Testis (tissue), 2 donors: ENCODE data around the gene GGPS1.

Experiments used
- POLR2A ChIP-seq: fragments of 450-650 bp; IDR thresholded peaks from one replicate; pipeline ENCODE4 v1.6.1; 2017; ENCODE audit warnings: antibody characterized with exemption, mild to moderate bottlenecking, moderate library complexity
- TF ChIP-seq, protein P1 (sequence below), 3 experiments: fragments of 450-650 bp in 2 of 3; fragments of 200-600 bp in 1 of 3; sonication (generic) in 1 of 3; IDR thresholded peaks; one replicate each; pipeline ENCODE4 v1.5.1; 2016 to 2019; ENCODE audit warnings: antibody characterized with exemption in 3 of 3, mild to moderate bottlenecking in 2 of 3, moderate library complexity in 1 of 3

DNA sequence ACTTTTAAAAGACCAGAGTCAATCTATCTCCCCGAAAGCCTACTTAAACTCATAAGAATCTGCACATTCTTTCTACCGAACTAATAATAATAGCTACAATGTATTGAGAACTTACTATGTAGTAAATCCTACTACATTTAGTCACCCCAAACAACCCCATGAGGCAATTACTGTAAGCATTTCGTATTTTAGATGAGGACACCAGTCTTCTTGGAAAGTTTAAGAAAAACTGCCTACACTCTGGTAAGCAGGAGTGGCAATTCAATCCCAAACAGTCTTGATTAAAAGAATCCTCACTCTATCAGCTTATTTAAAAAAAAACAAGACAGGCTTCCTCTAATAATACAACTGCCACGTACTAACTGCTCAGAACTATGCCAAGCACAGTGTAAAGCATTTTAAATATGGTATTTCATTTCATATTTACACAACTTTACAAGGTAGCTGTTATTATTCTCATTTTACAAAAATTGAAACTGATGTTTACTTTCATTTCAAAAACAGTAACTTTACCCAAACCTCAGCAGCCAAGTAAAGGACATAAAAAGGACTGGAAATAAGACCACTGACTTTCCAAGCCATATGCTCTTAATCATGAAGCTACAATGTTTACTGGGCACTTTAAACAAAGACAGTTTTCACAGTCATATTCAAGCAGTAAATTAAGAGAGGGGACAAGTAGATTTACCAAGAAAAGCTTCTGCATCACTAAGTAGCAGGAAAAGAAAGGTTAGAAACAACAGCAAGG is 14.3 kb upstream of the GGPS1 start:
- TF ChIP-seq, protein P1, sequence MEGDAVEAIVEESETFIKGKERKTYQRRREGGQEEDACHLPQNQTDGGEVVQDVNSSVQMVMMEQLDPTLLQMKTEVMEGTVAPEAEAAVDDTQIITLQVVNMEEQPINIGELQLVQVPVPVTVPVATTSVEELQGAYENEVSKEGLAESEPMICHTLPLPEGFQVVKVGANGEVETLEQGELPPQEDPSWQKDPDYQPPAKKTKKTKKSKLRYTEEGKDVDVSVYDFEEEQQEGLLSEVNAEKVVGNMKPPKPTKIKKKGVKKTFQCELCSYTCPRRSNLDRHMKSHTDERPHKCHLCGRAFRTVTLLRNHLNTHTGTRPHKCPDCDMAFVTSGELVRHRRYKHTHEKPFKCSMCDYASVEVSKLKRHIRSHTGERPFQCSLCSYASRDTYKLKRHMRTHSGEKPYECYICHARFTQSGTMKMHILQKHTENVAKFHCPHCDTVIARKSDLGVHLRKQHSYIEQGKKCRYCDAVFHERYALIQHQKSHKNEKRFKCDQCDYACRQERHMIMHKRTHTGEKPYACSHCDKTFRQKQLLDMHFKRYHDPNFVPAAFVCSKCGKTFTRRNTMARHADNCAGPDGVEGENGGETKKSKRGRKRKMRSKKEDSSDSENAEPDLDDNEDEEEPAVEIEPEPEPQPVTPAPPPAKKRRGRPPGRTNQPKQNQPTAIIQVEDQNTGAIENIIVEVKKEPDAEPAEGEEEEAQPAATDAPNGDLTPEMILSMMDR (IDR thresholded peaks at IDR 0.05): no peak
- no peak for TF ChIP-seq POLR2A
